ENCODE results near the gene GPRIN3.
A peak's percentile ranks its signal among the peaks of the same experiment; 100 is the strongest.

Gene GPRIN3

GRCh38 chr4:89307446-89308160, at the start of gene GPRIN3:
Gene GPRIN3 (minus strand): TSS chr4:89307800. CDS start chr4:89250110, 57,690 bp downstream.
- no peak for TF ChIP-seq ZNF274 (IDR thresholded peaks at IDR 0.05; ENCODE audit: low read depth, low read length)
- peak within 1 kb of the TSS; percentile 33 for H3K4me3 ChIP-seq (ENCODE audit: low read length)

- no peak overlapping the region for H3K4me3 ChIP-seq (ENCODE audit: low read length)
- no peak for TF ChIP-seq ZNF274 (IDR thresholded peaks at IDR 0.05; ENCODE audit: low read depth, low read length)
Measured at GRCh38 chr4:89357340-89357739, 49.7 kb upstream of the GPRIN3 start.

GRCh38 chr4:89356086-89356485, 48.5 kb upstream of the GPRIN3 start:
- TF ChIP-seq ZNF274 (IDR thresholded peaks at IDR 0.05; ENCODE audit: low read depth, low read length): no peak
- no peak overlapping the region for H3K4me3 ChIP-seq (ENCODE audit: low read length)

GRCh38 chr4:89353514-89353913, 45.9 kb upstream of the GPRIN3 start:
- TF ChIP-seq ZNF274 (IDR thresholded peaks at IDR 0.05; ENCODE audit: low read depth, low read length): no peak
- H3K4me3 ChIP-seq (ENCODE audit: low read length): no peak overlapping the region

GRCh38 chr4:89352541-89352940, 44.9 kb upstream of the GPRIN3 start:
- no peak for TF ChIP-seq ZNF274 (IDR thresholded peaks at IDR 0.05; ENCODE audit: low read depth, low read length)
- no peak overlapping the region for H3K4me3 ChIP-seq (ENCODE audit: low read length)

- no peak overlapping the region for H3K4me3 ChIP-seq (ENCODE audit: low read length)
- TF ChIP-seq ZNF274 (IDR thresholded peaks at IDR 0.05; ENCODE audit: low read depth, low read length): no peak
Measured at GRCh38 chr4:89351201-89351600, 43.6 kb upstream of the GPRIN3 start.

- H3K4me3 ChIP-seq (ENCODE audit: low read length): no peak overlapping the region
- TF ChIP-seq ZNF274 (IDR thresholded peaks at IDR 0.05; ENCODE audit: low read depth, low read length): no peak
Measured at GRCh38 chr4:89347363-89348025, 39.9 kb upstream of the GPRIN3 start.

- TF ChIP-seq ZNF274 (IDR thresholded peaks at IDR 0.05; ENCODE audit: low read depth, low read length): no peak
Measured at GRCh38 chr4:89344571-89344970, 37.0 kb upstream of the GPRIN3 start.

GRCh38 chr4:89338206-89338605, 30.6 kb upstream of the GPRIN3 start:
- no peak for TF ChIP-seq ZNF274 (IDR thresholded peaks at IDR 0.05; ENCODE audit: low read depth, low read length)
- H3K4me3 ChIP-seq (ENCODE audit: low read length): no peak overlapping the region

More at GRCh38 chr4:89344571-89344970, 37.0 kb upstream of the GPRIN3 start:
- no peak overlapping the region for H3K4me3 ChIP-seq (ENCODE audit: low read length)

- no peak for TF ChIP-seq ZNF274 (IDR thresholded peaks at IDR 0.05; ENCODE audit: low read depth, low read length)
- H3K4me3 ChIP-seq (ENCODE audit: low read length): no peak overlapping the region
Measured at GRCh38 chr4:89337681-89338080, 30.1 kb upstream of the GPRIN3 start.

- no peak for TF ChIP-seq ZNF274 (IDR thresholded peaks at IDR 0.05; ENCODE audit: low read depth, low read length)
- no peak overlapping the region for H3K4me3 ChIP-seq (ENCODE audit: low read length)
Measured at GRCh38 chr4:89336818-89337420, 29.3 kb upstream of the GPRIN3 start.

GRCh38 chr4:89334830-89335229, 27.2 kb upstream of the GPRIN3 start:
- TF ChIP-seq ZNF274 (IDR thresholded peaks at IDR 0.05; ENCODE audit: low read depth, low read length): no peak
- H3K4me3 ChIP-seq (ENCODE audit: low read length): no peak overlapping the region

GRCh38 chr4:89334311-89334710, 26.7 kb upstream of the GPRIN3 start:
- no peak overlapping the region for H3K4me3 ChIP-seq (ENCODE audit: low read length)
- no peak for TF ChIP-seq ZNF274 (IDR thresholded peaks at IDR 0.05; ENCODE audit: low read depth, low read length)

GRCh38 chr4:89331686-89332544, 24.3 kb upstream of the GPRIN3 start:
- H3K4me3 ChIP-seq (ENCODE audit: low read length): no peak overlapping the region
- no peak for TF ChIP-seq ZNF274 (IDR thresholded peaks at IDR 0.05; ENCODE audit: low read depth, low read length)

All from GM08714 (cell line).